Measurements from ENCODE around the gene AOX1.

- TF ChIP-seq POLR2A (IDR thresholded peaks at IDR 0.05) (no peak), EP300 (IDR thresholded peaks at IDR 0.05) (no peak)
- TF ChIP-seq, protein P1, sequence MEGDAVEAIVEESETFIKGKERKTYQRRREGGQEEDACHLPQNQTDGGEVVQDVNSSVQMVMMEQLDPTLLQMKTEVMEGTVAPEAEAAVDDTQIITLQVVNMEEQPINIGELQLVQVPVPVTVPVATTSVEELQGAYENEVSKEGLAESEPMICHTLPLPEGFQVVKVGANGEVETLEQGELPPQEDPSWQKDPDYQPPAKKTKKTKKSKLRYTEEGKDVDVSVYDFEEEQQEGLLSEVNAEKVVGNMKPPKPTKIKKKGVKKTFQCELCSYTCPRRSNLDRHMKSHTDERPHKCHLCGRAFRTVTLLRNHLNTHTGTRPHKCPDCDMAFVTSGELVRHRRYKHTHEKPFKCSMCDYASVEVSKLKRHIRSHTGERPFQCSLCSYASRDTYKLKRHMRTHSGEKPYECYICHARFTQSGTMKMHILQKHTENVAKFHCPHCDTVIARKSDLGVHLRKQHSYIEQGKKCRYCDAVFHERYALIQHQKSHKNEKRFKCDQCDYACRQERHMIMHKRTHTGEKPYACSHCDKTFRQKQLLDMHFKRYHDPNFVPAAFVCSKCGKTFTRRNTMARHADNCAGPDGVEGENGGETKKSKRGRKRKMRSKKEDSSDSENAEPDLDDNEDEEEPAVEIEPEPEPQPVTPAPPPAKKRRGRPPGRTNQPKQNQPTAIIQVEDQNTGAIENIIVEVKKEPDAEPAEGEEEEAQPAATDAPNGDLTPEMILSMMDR (IDR thresholded peaks at IDR 0.05), result no peak
Measured at GRCh38 chr2:200695191-200695590, 109.4 kb downstream of the AOX1 start.
